Mucosa of gallbladder (tissue), 1 donor: ENCODE results near the gene MSI2. TPM values are rescaled to one million over a fixed set of nuclear protein-coding genes. Genes with fewer than 3 reads are reported as not detected.
A peak's percentile ranks its signal among the peaks of the same experiment; 100 is the strongest.
"Not testable (repeated sequence)": the region's sequence is repeated elsewhere in the genome, so short reads cannot be mapped to it uniquely, and the experiment has no call there.

Experiments used
- DNase-seq: peaks from one replicate; pipeline ENCODE4 v3.0.0-alpha.2; 2020; ENCODE audit warnings: low spot score
- total RNA-seq: library from RNA; stranded (reverse); gene quantifications from one replicate; pipeline ENCODE4 v1.2.1, GENCODE V29; 2021
- donor health status: DM: no; HTN: no; CAD: no.

Gene MSI2
- total RNA-seq, 1 donor from 2014 or later = 133 TPM

GRCh38 chr17:57289613-57290012 is 33.3 kb downstream of the MSI2 start:
- no peak for DNase-seq

DNA sequence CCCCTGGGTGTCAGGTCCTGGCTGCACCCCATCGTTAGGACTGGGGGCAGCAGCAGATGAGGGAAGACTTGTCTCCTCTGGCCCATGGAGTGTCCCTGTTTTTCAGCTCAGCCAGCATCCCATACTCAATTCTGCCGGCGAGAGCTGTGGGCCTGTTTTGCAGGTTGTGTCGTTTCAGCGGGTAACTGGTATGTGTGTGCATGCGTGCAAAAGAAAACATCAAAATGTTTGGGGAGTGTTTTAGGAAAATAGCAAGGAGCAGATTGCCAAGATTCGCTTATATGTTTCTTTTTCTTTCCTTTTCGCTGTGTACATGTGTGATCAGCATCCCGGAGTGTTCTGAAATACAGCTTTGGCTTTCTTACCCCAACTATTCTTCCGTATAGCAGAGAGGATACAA is 34.7 kb downstream of the MSI2 start:
- DNase-seq = no peak

- DNase-seq = no peak
These were observed 35.8 kb downstream of the MSI2 start for GRCh38 chr17:57292091-57292490.

- no peak for DNase-seq
These were observed 36.8 kb downstream of the MSI2 start for GRCh38 chr17:57293077-57293476.

- no peak for DNase-seq
These were observed 37.8 kb downstream of the MSI2 start for GRCh38 chr17:57294101-57294500.

DNA sequence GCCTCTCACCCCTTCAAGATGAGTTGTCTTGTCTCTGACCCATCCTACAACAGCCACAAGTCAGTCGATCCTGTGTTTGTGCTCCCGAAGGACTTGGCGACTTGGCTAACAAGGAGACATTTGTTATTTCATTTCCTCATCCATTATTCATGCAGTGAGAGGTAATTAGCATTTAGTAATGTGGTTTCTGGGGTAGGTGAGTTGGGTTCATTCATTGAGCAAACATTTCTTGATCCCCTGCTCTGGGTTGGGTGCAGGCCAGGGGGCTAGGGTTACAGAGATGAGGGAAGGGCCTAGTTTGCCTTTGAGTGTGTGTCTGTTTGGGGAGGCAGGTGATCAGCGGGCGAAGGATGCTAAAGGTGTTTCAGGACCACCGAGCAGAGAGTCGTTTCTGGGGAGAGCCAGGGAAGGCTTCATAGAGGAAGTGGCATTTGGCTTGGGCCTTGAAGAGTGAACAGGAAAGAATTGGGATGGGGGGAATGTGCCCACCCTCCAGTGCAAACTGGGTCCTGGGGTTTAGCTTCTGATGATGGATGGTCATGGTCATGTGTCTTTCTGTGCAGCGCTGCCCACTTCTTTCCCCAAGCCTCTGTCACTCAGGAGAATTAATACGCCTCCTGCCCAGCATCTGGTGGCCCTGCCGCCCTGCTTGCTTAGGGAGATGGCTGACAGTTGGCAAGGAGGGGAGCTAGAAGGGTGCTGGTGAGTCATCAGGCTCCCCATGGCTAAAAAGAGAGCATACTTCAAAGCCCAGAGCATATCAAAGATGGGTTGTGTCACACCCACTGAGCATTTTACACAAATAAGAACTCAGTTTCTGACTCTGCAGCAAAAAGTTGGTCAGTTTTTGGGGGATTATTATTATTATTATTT is 38.5 kb downstream of the MSI2 start:
- no peak for DNase-seq

- no peak for DNase-seq
These were observed 39.3 kb downstream of the MSI2 start for GRCh38 chr17:57295526-57296023.

DNA sequence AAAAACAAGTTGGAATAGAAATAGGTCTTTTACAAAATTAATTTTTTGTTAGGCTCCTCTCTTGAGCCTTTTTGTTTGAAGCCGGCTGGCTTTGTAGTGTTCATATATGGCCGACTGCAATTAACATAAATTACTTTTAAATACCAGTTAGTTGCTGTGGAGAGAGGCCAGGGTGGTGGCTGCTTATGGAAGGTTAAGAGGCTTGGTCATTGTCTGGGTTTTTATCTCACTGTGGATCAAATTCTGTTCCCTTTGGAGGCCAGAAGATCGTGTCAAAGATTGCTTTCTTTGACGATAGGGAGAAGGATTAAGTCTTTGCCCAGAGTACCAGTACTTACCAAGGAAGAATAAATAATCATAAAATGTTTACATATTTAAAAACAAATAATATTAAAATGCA is 39.9 kb downstream of the MSI2 start:
- DNase-seq = no peak

- DNase-seq = no peak
These were observed 42.9 kb downstream of the MSI2 start for GRCh38 chr17:57299176-57299575.

GRCh38 chr17:57300592-57300991 is 44.3 kb downstream of the MSI2 start:
- not testable (repeated sequence) for DNase-seq

DNA sequence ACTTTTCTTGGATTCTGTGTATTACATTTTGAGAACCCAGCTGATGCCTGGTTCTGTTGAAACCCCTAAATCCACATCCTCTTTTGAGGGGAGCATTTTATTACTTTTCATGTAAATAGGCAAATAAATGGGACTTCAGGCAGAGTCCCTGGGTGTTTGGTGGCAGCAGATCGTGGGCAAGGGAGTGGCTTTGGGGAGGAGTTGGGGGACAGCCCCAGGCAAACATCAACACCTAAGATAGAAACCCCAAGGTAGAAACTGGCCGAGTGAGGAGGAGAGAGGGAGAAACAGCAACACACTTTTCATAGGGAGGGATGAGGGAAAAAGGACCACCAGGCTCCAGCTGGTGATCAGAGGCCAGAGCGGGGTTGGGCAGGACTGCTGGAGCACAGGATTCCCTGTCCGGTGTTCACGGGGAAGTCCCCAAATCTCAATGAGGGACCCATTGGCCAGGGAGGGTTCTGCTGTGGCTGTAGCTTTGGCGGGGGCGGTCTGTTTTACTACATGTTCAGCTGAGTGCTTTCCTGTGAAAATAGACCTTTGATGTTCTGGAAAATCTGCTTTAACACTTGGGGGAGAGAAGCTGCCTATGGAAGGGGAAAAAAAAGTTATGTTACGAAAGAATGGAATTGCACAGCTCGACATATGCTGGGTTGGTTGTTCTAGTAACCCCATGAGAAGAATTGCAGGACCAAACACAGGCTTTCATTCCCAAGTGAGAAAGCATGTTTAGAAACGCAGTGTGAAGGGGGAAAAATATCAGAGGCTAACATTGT is 46.6 kb downstream of the MSI2 start:
- DNase-seq = no peak

GRCh38 chr17:57305144-57305728 is 48.9 kb downstream of the MSI2 start:
- no peak for DNase-seq

GRCh38 chr17:57305908-57306504 is 49.7 kb downstream of the MSI2 start:
- no peak for DNase-seq

DNA sequence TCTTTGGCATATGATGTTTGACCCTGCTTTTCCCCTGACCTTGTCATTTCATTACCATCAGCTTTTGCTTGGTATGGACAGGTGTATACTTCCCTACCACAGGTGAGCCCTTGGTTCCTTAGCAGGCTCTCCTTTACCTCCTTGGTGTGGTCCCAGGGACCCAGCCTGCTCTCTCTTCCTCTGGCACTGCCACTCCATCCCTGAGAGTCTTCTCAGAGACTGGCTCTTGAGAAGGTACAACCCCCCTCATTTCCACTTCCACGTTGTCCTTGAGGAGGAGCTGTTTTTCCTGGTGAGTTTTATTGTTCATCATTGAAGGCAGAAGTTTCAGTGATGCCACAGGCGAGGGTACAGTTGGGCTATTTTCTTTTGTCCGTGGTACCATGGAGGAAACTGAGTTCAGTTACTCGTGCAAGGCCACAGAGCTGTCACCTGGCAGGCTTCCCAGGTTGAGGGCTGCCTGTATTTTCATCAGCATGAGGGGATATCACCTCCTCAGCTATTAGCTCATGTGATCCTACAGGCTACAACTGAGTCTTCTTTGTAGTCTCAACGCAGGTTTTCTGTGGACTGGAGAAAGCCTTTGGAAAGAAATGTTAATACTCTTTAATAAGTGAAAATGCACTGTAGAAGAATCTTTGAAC is 52.3 kb downstream of the MSI2 start:
- no peak for DNase-seq

- no peak for DNase-seq
These were observed 53.2 kb downstream of the MSI2 start for GRCh38 chr17:57309479-57309878.

- DNase-seq = peak; percentile 71
These were observed 55.2 kb downstream of the MSI2 start for GRCh38 chr17:57311281-57312216.

DNA sequence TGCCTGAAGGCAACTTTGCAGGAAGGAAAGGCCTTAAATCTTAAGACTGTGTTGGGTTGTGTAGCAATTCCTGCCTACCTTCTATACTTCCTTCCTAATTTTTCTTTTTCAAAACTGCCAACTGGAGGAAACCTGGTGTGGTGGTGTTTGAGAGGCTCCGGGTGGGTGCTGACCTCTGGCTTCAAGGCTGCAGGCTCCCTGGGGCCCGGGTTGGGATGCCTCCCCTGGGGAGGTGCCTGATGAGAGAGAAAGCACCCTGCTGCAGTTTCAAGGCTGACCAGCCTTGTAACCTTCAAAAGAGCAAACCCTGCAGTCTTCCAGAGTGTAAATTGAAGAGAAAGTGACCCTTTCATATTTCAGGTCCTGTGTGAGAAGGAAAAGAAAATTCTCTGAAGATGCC is 55.9 kb downstream of the MSI2 start:
- no peak for DNase-seq

- DNase-seq = no peak
These were observed 56.9 kb downstream of the MSI2 start for GRCh38 chr17:57313097-57313835.
